ENCODE measurements around the gene TMEM247.
A peak's percentile ranks its signal among the peaks of the same experiment; 100 is the strongest.

TMEM247 gene

DNA sequence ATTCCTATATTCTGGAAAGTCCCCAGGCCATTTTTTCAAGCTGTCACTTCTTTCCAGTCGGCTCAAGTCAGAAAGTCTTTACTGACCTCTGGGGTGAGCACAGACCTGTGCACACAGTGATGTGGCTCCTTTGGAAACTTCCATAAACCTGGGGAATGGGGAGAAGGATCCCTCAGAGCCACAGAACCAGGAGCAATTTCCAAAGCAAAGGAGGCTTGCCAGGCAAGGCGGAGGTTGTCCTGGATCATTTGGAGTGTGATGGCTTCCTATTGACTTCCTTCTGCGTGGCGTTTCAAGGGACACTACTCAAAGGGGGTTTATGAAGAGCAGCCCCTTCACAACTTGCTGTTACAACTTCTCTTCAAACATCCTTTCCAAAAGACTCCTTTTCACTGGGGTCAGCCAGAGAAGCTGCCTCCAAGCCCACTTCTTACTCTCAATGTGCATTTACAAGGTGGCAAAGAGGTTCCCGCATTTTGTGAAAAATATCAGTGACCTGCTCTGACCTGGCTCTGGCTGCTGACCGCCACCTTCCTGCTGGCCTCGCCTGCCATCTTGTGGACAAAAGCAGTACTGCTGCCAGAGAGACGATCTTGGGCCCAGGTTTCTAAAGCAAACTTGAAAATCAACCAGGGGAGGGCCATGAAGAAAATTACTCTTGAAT lies 18.2 kb upstream of the TMEM247 start:
- DNase-seq (ENCODE audit: low read depth, low spot score), result peak; percentile 60
- in situ Hi-C loops (cut with HindIII; ENCODE audit: low sequenced_read_pairs), result no loop called here

DNA sequence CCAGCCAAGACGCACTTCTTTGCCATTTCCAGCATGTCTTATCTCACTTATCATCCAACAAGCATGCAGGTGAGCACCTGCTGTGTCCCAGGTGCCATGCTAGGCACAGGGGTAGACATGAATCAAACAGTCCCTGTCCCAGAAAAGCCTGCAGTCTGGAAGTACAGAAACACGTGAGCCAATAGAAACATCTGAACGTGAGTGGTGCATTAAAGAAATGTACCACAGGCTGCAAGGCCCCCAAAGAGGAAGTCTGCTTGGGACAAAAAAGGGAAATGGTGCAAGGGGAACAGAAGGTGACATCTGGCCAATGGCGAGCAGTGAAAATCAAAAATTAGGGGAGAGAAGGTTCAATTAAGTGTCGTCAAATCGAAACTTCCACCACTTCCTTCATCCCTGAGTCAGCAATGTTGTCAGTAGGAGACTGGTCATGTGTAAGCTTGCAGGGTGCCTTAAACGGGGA lies 17.6 kb upstream of the TMEM247 start:
- in situ Hi-C loops (cut with HindIII; ENCODE audit: low sequenced_read_pairs), result no loop called here
- no peak overlapping the region for H3K4me3 ChIP-seq (ENCODE audit: low read depth, low read length)
- TF ChIP-seq, protein P1, sequence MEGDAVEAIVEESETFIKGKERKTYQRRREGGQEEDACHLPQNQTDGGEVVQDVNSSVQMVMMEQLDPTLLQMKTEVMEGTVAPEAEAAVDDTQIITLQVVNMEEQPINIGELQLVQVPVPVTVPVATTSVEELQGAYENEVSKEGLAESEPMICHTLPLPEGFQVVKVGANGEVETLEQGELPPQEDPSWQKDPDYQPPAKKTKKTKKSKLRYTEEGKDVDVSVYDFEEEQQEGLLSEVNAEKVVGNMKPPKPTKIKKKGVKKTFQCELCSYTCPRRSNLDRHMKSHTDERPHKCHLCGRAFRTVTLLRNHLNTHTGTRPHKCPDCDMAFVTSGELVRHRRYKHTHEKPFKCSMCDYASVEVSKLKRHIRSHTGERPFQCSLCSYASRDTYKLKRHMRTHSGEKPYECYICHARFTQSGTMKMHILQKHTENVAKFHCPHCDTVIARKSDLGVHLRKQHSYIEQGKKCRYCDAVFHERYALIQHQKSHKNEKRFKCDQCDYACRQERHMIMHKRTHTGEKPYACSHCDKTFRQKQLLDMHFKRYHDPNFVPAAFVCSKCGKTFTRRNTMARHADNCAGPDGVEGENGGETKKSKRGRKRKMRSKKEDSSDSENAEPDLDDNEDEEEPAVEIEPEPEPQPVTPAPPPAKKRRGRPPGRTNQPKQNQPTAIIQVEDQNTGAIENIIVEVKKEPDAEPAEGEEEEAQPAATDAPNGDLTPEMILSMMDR (IDR thresholded peaks at IDR 0.05; ENCODE audit: low read depth, low read length), result no peak
- no peak for DNase-seq (ENCODE audit: low read depth, low spot score)

More for the DNA sequence above, 18.2 kb upstream of the TMEM247 start:
- TF ChIP-seq, protein P1 (IDR thresholded peaks at IDR 0.05; ENCODE audit: low read depth, low read length), result peak; percentile 98
- no peak overlapping the region for H3K4me3 ChIP-seq (ENCODE audit: low read depth, low read length)

DNA sequence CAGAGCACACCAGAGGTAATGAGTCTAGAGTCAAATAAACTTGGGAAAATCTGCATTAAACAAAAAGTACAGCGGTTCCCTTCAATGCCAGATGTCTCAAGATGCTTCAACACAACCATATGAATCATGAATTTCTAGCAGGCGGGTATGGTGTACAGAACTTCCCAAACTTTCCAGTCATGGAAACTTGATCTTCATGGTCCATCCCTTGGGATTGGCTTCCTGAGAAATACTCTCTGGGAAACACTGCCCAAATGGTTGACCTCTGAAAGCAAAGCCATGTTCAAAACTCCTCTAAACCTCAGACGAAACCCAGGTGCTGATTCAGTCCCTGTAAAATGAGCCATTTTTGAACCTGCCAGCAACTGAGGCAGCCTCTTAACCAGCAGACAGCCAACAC lies 16.4 kb upstream of the TMEM247 start:
- in situ Hi-C loops (cut with HindIII; ENCODE audit: low sequenced_read_pairs), result no loop called here
- DNase-seq (ENCODE audit: low read depth, low spot score), result no peak
- H3K4me3 ChIP-seq (ENCODE audit: low read depth, low read length), result no peak overlapping the region
- TF ChIP-seq, protein P1 (IDR thresholded peaks at IDR 0.05; ENCODE audit: low read depth, low read length), result no peak

DNA sequence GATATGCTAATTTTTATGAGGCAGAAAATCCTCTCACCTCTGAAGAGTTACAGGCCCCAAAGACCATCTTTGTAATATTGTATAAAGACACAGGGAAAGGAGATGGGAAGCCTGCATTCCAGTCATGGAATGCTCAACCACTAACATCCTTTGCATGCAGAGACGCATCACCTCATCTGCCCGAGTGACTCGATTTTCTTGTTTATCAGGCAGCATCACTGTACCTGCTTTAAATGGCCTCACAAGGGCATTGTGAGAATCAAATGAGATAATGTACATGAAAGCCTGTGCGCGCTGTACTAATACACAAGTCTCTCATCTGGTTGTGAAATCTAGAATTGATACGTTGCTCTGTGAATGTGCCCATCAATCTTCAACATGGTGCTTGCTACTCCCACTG lies 10.2 kb upstream of the TMEM247 start:
- in situ Hi-C loops (cut with HindIII; ENCODE audit: low sequenced_read_pairs), result no loop called here
- DNase-seq (ENCODE audit: low read depth, low spot score), result no peak
- H3K4me3 ChIP-seq (ENCODE audit: low read depth, low read length), result no peak overlapping the region
- TF ChIP-seq, protein P1 (IDR thresholded peaks at IDR 0.05; ENCODE audit: low read depth, low read length), result no peak

DNA sequence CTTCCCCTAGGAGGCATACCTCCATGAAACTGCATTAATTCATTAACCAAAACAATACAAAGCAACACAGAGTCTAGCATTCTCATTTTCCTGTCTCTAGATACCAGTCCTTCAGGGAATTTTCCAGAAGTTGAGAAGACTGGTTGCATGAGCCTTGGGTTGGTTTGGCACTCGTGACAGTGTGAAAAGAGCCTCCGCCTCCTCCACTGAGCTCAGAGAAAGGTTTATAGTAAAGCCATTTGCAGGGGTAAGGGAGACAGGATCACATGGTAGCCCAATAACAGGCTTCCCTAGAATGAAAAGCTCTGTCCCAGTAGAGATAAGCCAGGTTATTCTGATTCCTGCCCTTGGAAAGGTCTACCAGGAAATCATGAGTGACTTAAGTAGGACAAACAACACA lies 9.7 kb upstream of the TMEM247 start:
- TF ChIP-seq, protein P1 (IDR thresholded peaks at IDR 0.05; ENCODE audit: low read depth, low read length), result no peak
- no peak for DNase-seq (ENCODE audit: low read depth, low spot score)
- H3K4me3 ChIP-seq (ENCODE audit: low read depth, low read length), result no peak overlapping the region
- in situ Hi-C loops (cut with HindIII; ENCODE audit: low sequenced_read_pairs), result no loop called here

DNA sequence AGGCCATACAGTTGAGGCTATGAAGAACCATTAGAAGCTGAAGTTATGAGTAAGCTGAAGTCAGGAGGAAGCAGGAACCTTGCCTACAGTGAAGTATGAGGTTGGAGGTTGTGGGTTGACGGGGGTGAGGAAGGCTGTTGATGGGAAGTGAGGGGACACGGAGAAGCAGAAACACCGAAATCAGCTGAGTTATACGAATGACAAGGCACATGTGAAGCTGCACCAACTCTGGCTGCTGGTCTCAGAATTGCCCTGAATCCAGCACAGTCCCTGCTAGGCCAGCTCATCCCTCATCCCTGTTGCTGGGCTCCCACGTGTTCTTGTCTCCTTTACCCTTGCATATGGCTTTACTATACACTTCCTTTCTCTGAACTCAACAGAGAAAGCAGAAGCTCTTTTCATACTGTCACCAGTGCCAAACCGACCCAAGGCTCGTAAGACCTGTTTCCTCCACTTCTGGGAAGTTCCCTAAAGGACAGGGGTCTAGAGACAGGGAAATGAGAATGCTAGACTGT lies 9.2 kb upstream of the TMEM247 start:
- TF ChIP-seq, protein P1 (IDR thresholded peaks at IDR 0.05; ENCODE audit: low read depth, low read length), result no peak
- no peak overlapping the region for H3K4me3 ChIP-seq (ENCODE audit: low read depth, low read length)
- in situ Hi-C loops (cut with HindIII; ENCODE audit: low sequenced_read_pairs), result no loop called here
- no peak for DNase-seq (ENCODE audit: low read depth, low spot score)
